ENCODE results near the gene NOTCH4. TPM values are rescaled to one million over a fixed set of nuclear protein-coding genes. Genes with fewer than 3 reads are reported as not detected.

NOTCH4 gene
- total RNA-seq, 1 experiment from 2014 or later = 2.3 TPM

DNA sequence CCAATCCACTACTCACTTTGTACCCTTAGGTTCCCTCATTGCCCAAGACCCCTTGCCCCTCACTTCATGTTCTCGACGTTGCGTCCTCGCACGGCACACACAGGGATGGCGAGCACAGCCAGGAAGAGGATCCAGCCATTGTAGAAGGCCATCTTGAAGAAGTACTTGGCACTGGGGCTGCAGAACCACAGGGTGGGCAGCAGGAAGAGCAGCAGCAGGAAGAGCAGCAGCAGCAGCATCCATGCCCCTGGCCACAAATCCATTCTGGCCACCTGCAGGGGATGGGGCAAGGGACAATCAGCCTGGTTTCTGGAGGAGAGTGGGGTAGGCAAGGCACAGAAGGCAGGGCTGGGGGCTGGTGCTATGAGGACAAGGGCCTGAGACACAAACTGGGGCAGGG lies 52.6 kb downstream of the NOTCH4 start:
- Mint-ChIP-seq H3K27ac (0 out of 7 replicates have a peak overlapping the region, but pooled peaks of 1 of the 3 experiments have one; percentile 10), H3K4me1 (peaks cover 30 to 31% of the 10 kb centered on the region in 2 experiments), H3K36me3 (ENCODE audit: insufficient read depth in 1 of 3, low read depth in 3 of 3) (peaks cover 36 to 56% (median 45%) of the 10 kb centered on the region in 3 experiments), H3K9me3 (no peaks in the 10 kb centered on the region), H3K4me3 (no peak overlapping the region), H3K27me3 (ENCODE audit: low read depth) (no peaks in the 10 kb centered on the region; the same call in 1 of the 2 replicates)
- no peak overlapping the region for H2BK20ac ChIP-seq (ENCODE audit: low read depth, low read length, poor library complexity, severe bottlenecking)
- no peak overlapping the region for H3T11ph ChIP-seq (ENCODE audit: low read length)
- H3K9ac ChIP-seq (ENCODE audit: extremely low read depth, insufficient read length, low read length) = no peak overlapping the region
- H2AK5ac ChIP-seq (ENCODE audit: insufficient read length, low read length) = no peak overlapping the region
- DNase-seq = no peak
- no peak overlapping the region for H4K5ac ChIP-seq (ENCODE audit: insufficient read length, low read depth, low read length)
- no peaks in the 10 kb centered on the region for H3K9me3 ChIP-seq (ENCODE audit: control insufficient read depth, low read depth, low read length)
- peaks cover 7% of the 10 kb centered on the region for H3K4me1 ChIP-seq (ENCODE audit: insufficient read depth, low read length)
- H3K18ac ChIP-seq (ENCODE audit: insufficient read length, low read depth, low read length) = no peak overlapping the region
- no peak overlapping the region for H3K4ac ChIP-seq (ENCODE audit: low read depth, low read length)
- no peak overlapping the region for H2AFZ ChIP-seq (ENCODE audit: low read length)
- no peak overlapping the region for H4K8ac ChIP-seq (replicated peaks; ENCODE audit: insufficient read length, low read depth, low read length)
- H2BK120ac ChIP-seq (ENCODE audit: low read depth, low read length, poor library complexity, severe bottlenecking) = no peak overlapping the region
- no peak overlapping the region for H2BK12ac ChIP-seq (ENCODE audit: insufficient read length, low read depth, low read length)
- no peak overlapping the region for H3K56ac ChIP-seq (ENCODE audit: insufficient read length, low read depth, low read length)
- H3K79me1 ChIP-seq (ENCODE audit: insufficient read depth, low read depth, low read length, poor library complexity, severe bottlenecking) = no peaks in the 10 kb centered on the region
- no peak overlapping the region for H3K4me2 ChIP-seq (ENCODE audit: insufficient read depth, insufficient read length, low read length)
- peaks cover 15% of the 10 kb centered on the region; the same call in 1 of the 2 replicates for H3K79me2 ChIP-seq (ENCODE audit: insufficient read depth, low read length)
- no peak overlapping the region for H3K27ac ChIP-seq (ENCODE audit: insufficient read length, low read depth, low read length)
- H3K14ac ChIP-seq (ENCODE audit: insufficient read depth, low read length) = no peak overlapping the region
- H4K20me1 ChIP-seq (ENCODE audit: control insufficient read depth, insufficient read depth, insufficient read length) = peaks cover 2% of the 10 kb centered on the region
- H2BK15ac ChIP-seq (ENCODE audit: low read depth, low read length) = no peak overlapping the region
- H3K27me3 ChIP-seq (ENCODE audit: insufficient read depth, low read length) = no peaks in the 10 kb centered on the region
- TF ChIP-seq, protein P1, sequence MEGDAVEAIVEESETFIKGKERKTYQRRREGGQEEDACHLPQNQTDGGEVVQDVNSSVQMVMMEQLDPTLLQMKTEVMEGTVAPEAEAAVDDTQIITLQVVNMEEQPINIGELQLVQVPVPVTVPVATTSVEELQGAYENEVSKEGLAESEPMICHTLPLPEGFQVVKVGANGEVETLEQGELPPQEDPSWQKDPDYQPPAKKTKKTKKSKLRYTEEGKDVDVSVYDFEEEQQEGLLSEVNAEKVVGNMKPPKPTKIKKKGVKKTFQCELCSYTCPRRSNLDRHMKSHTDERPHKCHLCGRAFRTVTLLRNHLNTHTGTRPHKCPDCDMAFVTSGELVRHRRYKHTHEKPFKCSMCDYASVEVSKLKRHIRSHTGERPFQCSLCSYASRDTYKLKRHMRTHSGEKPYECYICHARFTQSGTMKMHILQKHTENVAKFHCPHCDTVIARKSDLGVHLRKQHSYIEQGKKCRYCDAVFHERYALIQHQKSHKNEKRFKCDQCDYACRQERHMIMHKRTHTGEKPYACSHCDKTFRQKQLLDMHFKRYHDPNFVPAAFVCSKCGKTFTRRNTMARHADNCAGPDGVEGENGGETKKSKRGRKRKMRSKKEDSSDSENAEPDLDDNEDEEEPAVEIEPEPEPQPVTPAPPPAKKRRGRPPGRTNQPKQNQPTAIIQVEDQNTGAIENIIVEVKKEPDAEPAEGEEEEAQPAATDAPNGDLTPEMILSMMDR (conservative IDR thresholded peaks at IDR 0.05) = no peak
- peaks cover 7% of the 10 kb centered on the region for H3K23me2 ChIP-seq (ENCODE audit: insufficient read length, low read depth, low read length, poor library complexity, severe bottlenecking)
- H2BK5ac ChIP-seq (ENCODE audit: insufficient read length, low read length) = no peak overlapping the region
- no peak overlapping the region for H4K91ac ChIP-seq (ENCODE audit: insufficient read length, low read depth, low read length)
- no peak overlapping the region for H3K23ac ChIP-seq (ENCODE audit: insufficient read length, low read depth, low read length)
- WGBS (ENCODE audit: extremely low coverage, insufficient read length, low lambda C conversion rate) = no CpG with 5 or more reads among the region's 6 CpGs

All from H9 (cell line).